Mammary epithelial cell (primary cell): ENCODE results near the gene ENTHD1.

ENCODE experiments used
- CTCF ChIP-seq, 2 donors: IDR thresholded peaks in 1 of 2; conservative IDR thresholded peaks in 1 of 2; 2 replicates each; pipeline ENCODE4 v1.5.1; 2011 to 2012; ENCODE audit warnings: inconsistent platforms in 2 of 2, low read length in 2 of 2, mild to moderate bottlenecking in 2 of 2, control low read depth in 1 of 2, low read depth in 1 of 2; ENCODE audit not compliant: insufficient read depth in 1 of 2; ENCODE audit errors: extremely low read depth in 1 of 2
- EZH2 ChIP-seq: IDR thresholded peaks from 2 replicates; pipeline ENCODE4 v1.6.1; 2012; ENCODE audit warnings: low read length, inconsistent platforms, borderline replicate concordance

GRCh38 chr22:39852799-39853198, 40.8 kb downstream of the ENTHD1 start:
- TF ChIP-seq CTCF (conservative IDR thresholded peaks at IDR 0.05 in 1 of 2, IDR thresholded peaks at IDR 0.05 in 1 of 2; ENCODE audit: extremely low read depth in 1 of 2, insufficient read depth in 1 of 2, low read depth in 1 of 2, low read length in 2 of 2) = no peak
- no peak for TF ChIP-seq EZH2
